Measurements from ENCODE around the gene SRCIN1. TPM values are rescaled to one million over a fixed set of nuclear protein-coding genes. Genes with fewer than 3 reads are reported as not detected.
"Not testable (repeated sequence)": the region's sequence is repeated elsewhere in the genome, so short reads cannot be mapped to it uniquely, and the experiment has no call there.

The SRCIN1 gene
- total and polyA plus RNA-seq, 5 donors = 0.89 to 4.8 (median 2.6) TPM

DNA sequence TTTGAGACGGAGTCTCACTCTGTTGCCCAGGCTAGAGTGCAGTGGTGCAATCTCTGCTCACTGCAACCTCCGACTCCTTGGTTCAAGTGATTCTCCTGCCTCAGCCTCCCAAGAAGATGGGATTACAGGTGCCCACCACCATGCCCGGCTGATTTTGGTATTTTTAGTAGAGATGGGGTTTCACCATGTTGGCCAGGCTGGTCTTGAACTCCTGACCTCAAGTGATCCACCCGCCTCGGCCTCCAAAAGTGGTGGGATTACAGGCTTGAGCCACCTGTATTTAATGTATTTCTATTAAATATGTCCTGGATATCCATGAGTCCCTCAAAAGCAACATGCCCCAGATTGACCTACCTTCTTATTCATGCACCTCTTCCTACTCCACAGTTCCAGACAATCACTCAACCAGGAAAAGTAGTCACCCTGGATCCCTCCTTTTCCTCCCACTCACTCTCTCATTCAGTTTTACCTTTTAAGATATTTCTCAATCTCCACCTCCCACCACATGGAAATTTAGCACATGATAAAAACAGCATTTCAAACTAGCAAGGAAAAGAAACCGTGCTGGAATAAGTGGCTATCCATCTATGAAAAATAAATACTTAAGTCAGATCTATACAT, 21.0 kb upstream of the SRCIN1 start:
- DNase-seq; H3K27ac ChIP-seq (ENCODE audit: low read length); H3K27me3 ChIP-seq (ENCODE audit: control insufficient read depth, insufficient read depth); H3K4me1 ChIP-seq (ENCODE audit: control insufficient read depth, insufficient read depth, low read length); H3K4me3 ChIP-seq (ENCODE audit: low read length); ATAC-seq; intact Hi-C loops (cut with DNase I); H3K9me3 ChIP-seq (ENCODE audit: control insufficient read depth, low read length): not testable (repeated sequence)
- 79% methylated on average over 6 of the region's 6 CpGs for WGBS

GRCh38 chr17:38625482-38625881, 19.7 kb upstream of the SRCIN1 start:
- DNase-seq (no peak), ATAC-seq (no peak)
- no peak overlapping the region for H3K27ac ChIP-seq (ENCODE audit: low read length)
- no peaks in the 10 kb centered on the region for H3K4me1 ChIP-seq (ENCODE audit: control insufficient read depth, insufficient read depth, low read length)
- no peak overlapping the region for H3K4me3 ChIP-seq (ENCODE audit: low read length)
- no peaks in the 10 kb centered on the region for H3K27me3 ChIP-seq (ENCODE audit: control insufficient read depth, insufficient read depth)
- H3K9me3 ChIP-seq (ENCODE audit: control insufficient read depth, low read length) = no peaks in the 10 kb centered on the region
- intact Hi-C loops (cut with DNase I) = no loop called here

- not testable (repeated sequence) for ATAC-seq; H3K27me3 ChIP-seq (ENCODE audit: control insufficient read depth, insufficient read depth)
These were observed 19.1 kb upstream of the SRCIN1 start for GRCh38 chr17:38624782-38625355.

GRCh38 chr17:38621538-38621937, 15.8 kb upstream of the SRCIN1 start:
- DNase-seq (no peak), ATAC-seq (no peak)
- intact Hi-C loops (cut with DNase I) = no loop called here
- Histone ChIP-seq H3K27me3 (ENCODE audit: control insufficient read depth, insufficient read depth) (no peaks in the 10 kb centered on the region), H3K4me3 (ENCODE audit: low read length) (no peak overlapping the region), H3K9me3 (ENCODE audit: control insufficient read depth, low read length) (no peaks in the 10 kb centered on the region), H3K27ac (ENCODE audit: low read length) (no peak overlapping the region), H3K4me1 (ENCODE audit: control insufficient read depth, insufficient read depth, low read length) (no peaks in the 10 kb centered on the region)
- WGBS = 62% methylated on average over 2 of the region's 2 CpGs

More at GRCh38 chr17:38624782-38625355, 19.1 kb upstream of the SRCIN1 start:
- H3K9me3 ChIP-seq (ENCODE audit: control insufficient read depth, low read length); H3K27ac ChIP-seq (ENCODE audit: low read length); H3K4me1 ChIP-seq (ENCODE audit: control insufficient read depth, insufficient read depth, low read length); intact Hi-C loops (cut with DNase I); DNase-seq; H3K4me3 ChIP-seq (ENCODE audit: low read length): not testable (repeated sequence)
- WGBS = 79% methylated on average over 14 of the region's 14 CpGs

DNA sequence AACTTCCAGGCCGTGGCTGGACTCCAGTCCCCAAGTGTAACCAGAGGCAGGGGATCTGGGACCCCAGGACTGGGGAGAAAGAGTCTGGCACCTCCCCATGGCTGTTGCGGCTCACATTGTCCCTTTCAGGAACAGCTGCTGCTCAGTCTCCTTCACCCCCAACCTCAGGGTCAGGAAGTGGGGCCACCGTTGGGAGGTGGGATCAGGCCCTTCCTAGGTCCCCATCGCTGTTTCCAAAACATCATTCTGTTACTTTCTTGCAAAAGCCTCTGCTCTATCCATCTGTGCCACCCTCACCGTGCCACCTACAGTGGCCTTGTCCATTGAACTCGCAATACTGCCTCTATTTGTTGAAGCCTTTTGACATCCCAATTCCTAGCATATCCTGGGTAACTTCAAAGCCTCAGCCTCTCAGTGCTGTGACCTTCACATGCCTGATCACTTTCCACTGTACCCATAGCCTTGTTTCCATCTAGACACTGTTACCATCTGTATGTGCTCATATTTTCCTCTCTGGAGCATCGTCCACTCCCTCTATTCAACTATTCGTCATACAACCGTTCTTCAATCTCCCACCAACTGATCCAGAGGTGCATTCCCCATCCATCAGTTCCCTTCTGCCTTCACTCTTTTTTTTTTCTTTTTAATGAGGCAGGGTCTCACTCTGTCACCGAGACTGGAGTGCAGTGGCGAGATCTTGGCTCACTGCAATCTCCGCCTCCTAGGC, 15.0 kb upstream of the SRCIN1 start:
- Histone ChIP-seq H3K9me3 (ENCODE audit: control insufficient read depth, low read length) (no peaks in the 10 kb centered on the region), H3K4me1 (ENCODE audit: control insufficient read depth, insufficient read depth, low read length) (no peaks in the 10 kb centered on the region), H3K27me3 (ENCODE audit: control insufficient read depth, insufficient read depth) (no peaks in the 10 kb centered on the region), H3K27ac (ENCODE audit: low read length) (no peak overlapping the region), H3K4me3 (ENCODE audit: low read length) (no peak overlapping the region)
- 72% methylated on average over 12 of the region's 12 CpGs for WGBS
- DNase-seq = no peak
- intact Hi-C loops (cut with DNase I) = no loop called here
- no peak for ATAC-seq

- WGBS = 57% methylated on average over 9 of the region's 9 CpGs
- no peak for ATAC-seq
- Histone ChIP-seq H3K4me1 (ENCODE audit: control insufficient read depth, insufficient read depth, low read length) (no peaks in the 10 kb centered on the region), H3K27me3 (ENCODE audit: control insufficient read depth, insufficient read depth) (no peaks in the 10 kb centered on the region), H3K9me3 (ENCODE audit: control insufficient read depth, low read length) (no peaks in the 10 kb centered on the region), H3K27ac (ENCODE audit: low read length) (no peak overlapping the region), H3K4me3 (ENCODE audit: low read length) (no peak overlapping the region)
- DNase-seq = no peak
- intact Hi-C loops (cut with DNase I) = loop anchor here in 1 of 4 donors (10.0 kb wide), 1 partner anchor 45 kb away; no protein-coding TSS in a partner anchor
These were observed 14.3 kb upstream of the SRCIN1 start for GRCh38 chr17:38619937-38620550.

DNA sequence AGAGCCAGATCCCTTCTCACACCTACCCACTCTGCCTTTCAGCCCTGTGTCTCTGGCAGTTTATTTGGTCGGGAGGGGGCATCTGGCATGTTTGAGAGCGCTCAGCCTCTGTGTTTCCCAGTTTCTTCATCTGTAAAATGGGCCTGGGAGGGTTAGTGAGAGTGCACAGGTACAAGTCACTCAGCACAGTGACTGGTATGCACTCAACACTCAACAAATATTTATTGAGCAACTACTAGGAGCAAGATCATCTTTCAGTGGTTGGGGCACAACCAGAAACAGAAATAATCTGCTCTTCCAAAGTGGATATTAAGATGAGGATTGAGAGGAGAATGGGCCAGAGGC, 13.7 kb upstream of the SRCIN1 start:
- 84% methylated on average over 2 of the region's 2 CpGs for WGBS
- no peak for ATAC-seq
- no peaks in the 10 kb centered on the region for H3K27me3 ChIP-seq (ENCODE audit: control insufficient read depth, insufficient read depth)

GRCh38 chr17:38617967-38618760, 12.4 kb upstream of the SRCIN1 start:
- DNase-seq (no peak), ATAC-seq (no peak)
- no peak overlapping the region for H3K4me3 ChIP-seq (ENCODE audit: low read length)
- H3K9me3 ChIP-seq (ENCODE audit: control insufficient read depth, low read length) = no peaks in the 10 kb centered on the region
- H3K27ac ChIP-seq (ENCODE audit: low read length) = no peak overlapping the region
- no peaks in the 10 kb centered on the region for H3K4me1 ChIP-seq (ENCODE audit: control insufficient read depth, insufficient read depth, low read length)
- no peaks in the 10 kb centered on the region for H3K27me3 ChIP-seq (ENCODE audit: control insufficient read depth, insufficient read depth)
- 89% methylated on average over 11 of the region's 11 CpGs for WGBS
- intact Hi-C loops (cut with DNase I) = loop anchor here in 1 of 4 donors (10.0 kb wide), 1 partner anchor 47 kb away; no protein-coding TSS in a partner anchor

More for the DNA sequence above, 13.7 kb upstream of the SRCIN1 start:
- intact Hi-C loops (cut with DNase I) = loop anchor here in 1 of 4 donors (10.0 kb wide), 1 partner anchor 45 kb away; no protein-coding TSS in a partner anchor
- no peaks in the 10 kb centered on the region for H3K9me3 ChIP-seq (ENCODE audit: control insufficient read depth, low read length)
- DNase-seq = no peak
- H3K27ac ChIP-seq (ENCODE audit: low read length) = no peak overlapping the region
- no peaks in the 10 kb centered on the region for H3K4me1 ChIP-seq (ENCODE audit: control insufficient read depth, insufficient read depth, low read length)
- no peak overlapping the region for H3K4me3 ChIP-seq (ENCODE audit: low read length)

DNA sequence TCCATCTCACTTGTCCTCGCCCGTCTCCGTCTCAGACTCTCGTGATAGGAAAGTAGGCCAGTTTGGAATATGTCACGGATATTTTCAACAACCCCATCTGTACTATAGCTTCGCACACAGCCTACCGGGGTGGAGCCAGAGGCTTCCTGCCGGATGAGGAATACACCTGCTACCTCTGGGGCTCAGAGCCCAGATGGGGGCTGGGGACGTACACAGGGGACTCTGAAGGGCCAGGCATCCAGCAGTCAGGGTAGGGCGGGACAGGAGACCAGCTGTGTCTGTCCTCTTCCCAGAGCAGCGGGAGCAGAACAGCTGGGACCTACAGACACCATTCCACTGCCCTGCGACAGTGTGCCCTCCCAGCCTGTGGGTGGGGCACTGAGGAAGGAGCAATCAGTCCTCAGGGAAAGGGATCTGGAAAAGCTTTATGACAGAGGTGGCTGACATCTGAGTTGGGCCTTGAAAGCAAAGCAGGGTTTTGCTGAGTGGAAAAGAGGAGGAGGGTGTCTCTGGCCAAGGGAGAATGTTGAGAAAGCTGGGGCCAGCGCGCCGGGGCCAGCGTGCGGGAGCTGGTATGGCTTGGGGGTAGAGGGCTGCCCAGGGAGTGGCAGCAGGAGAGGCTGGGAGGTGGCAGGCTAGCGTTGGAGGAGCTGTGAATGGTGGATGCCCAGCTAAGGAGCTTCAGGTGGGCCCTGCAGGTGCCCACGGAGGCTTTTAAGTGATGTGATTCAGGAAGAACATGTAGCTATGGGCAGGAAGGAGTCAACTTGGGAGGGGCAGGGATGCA, 11.5 kb upstream of the SRCIN1 start:
- ATAC-seq = no peak
- H3K4me3 ChIP-seq (ENCODE audit: low read length) = no peak overlapping the region
- no peaks in the 10 kb centered on the region for H3K4me1 ChIP-seq (ENCODE audit: control insufficient read depth, insufficient read depth, low read length)
- intact Hi-C loops (cut with DNase I) = loop anchor here in 1 of 4 donors (10.0 kb wide), 1 partner anchor 48 kb away; no protein-coding TSS in a partner anchor
- no peaks in the 10 kb centered on the region for H3K27me3 ChIP-seq (ENCODE audit: control insufficient read depth, insufficient read depth)
- no peaks in the 10 kb centered on the region for H3K9me3 ChIP-seq (ENCODE audit: control insufficient read depth, low read length)
- WGBS = 70% methylated on average over 19 of the region's 19 CpGs
- no peak for DNase-seq
- H3K27ac ChIP-seq (ENCODE audit: low read length) = no peak overlapping the region

DNA sequence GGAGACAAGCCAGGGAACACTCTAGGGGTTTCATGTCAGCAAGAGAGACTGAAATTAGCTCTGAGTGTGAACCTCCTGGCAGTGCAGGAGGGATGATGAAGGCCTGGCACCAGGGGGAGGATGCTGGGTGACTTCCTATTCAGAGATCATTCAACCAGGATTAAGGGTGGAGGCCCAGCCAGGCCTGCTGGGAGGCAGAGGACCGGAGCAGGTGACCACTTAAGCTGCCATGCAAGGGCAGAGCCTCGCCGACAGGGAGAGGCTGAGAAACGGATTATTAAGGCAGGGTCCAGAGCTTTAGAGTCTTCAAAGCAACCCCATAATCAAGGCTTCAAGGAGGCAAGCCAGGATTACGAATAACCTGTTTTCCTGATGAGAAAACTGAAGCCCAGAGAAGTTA, 10.6 kb upstream of the SRCIN1 start:
- no peak for DNase-seq
- no peak overlapping the region for H3K4me3 ChIP-seq (ENCODE audit: low read length)
- intact Hi-C loops (cut with DNase I) = loop anchor here in 1 of 4 donors (10.0 kb wide), 1 partner anchor 48 kb away; no protein-coding TSS in a partner anchor
- no peaks in the 10 kb centered on the region for H3K9me3 ChIP-seq (ENCODE audit: control insufficient read depth, low read length)
- WGBS = 78% methylated on average over 5 of the region's 5 CpGs
- H3K4me1 ChIP-seq (ENCODE audit: control insufficient read depth, insufficient read depth, low read length) = no peaks in the 10 kb centered on the region
- H3K27me3 ChIP-seq (ENCODE audit: control insufficient read depth, insufficient read depth) = no peaks in the 10 kb centered on the region
- no peak overlapping the region for H3K27ac ChIP-seq (ENCODE audit: low read length)
- no peak for ATAC-seq
